ENCODE results near the gene FHL2. TPM values are rescaled to one million over a fixed set of nuclear protein-coding genes. Genes with fewer than 3 reads are reported as not detected.

Gene FHL2
- polyA plus RNA-seq, 3 donors from 2014 or later: 0.15 to 0.29 TPM; not detected in 1

- no peak for DNase-seq
- peaks cover 4 to 17% (median 9%) of the 10 kb centered on the region in 3 donors for H3K27me3 Mint-ChIP-seq (ENCODE audit: low read depth in 3 of 3)
- H3K4me1 Mint-ChIP-seq: no peaks in the 10 kb centered on the region
- H3K9me3 Mint-ChIP-seq: no peaks in the 10 kb centered on the region
- H3K36me3 Mint-ChIP-seq: no peaks in the 10 kb centered on the region
- H3K27ac Mint-ChIP-seq: peak overlapping the region in 1 of 6 donors; percentile 10
- no peak overlapping the region for H3K4me3 Mint-ChIP-seq
Observed at GRCh38 chr2:105412584-105412983, 13.7 kb upstream of the FHL2 start.

GRCh38 chr2:105411720-105412407, 13.0 kb upstream of the FHL2 start:
- H3K27me3 Mint-ChIP-seq (ENCODE audit: low read depth in 3 of 3): peaks cover 4 to 17% (median 9%) of the 10 kb centered on the region in 3 donors
- no peaks in the 10 kb centered on the region for H3K36me3 Mint-ChIP-seq
- no peaks in the 10 kb centered on the region for H3K4me1 Mint-ChIP-seq
- no peak for DNase-seq
- H3K4me3 Mint-ChIP-seq: no peak overlapping the region
- H3K27ac Mint-ChIP-seq: no peak overlapping the region
- no peaks in the 10 kb centered on the region for H3K9me3 Mint-ChIP-seq

- Mint-ChIP-seq H3K4me3 (no peak overlapping the region), H3K36me3 (no peaks in the 10 kb centered on the region), H3K27me3 (ENCODE audit: low read depth in 3 of 3) (peaks cover 5 to 17% (median 10%) of the 10 kb centered on the region in 3 donors), H3K4me1 (no peaks in the 10 kb centered on the region), H3K27ac (no peak overlapping the region), H3K9me3 (no peaks in the 10 kb centered on the region)
- no peak for DNase-seq
Observed at GRCh38 chr2:105410554-105410953, 11.7 kb upstream of the FHL2 start.

- H3K27me3 Mint-ChIP-seq (ENCODE audit: low read depth in 3 of 3): peaks cover 9 to 13% (median 10%) of the 10 kb centered on the region in 3 donors
- no peaks in the 10 kb centered on the region for H3K4me1 Mint-ChIP-seq
Observed at GRCh38 chr2:105409717-105410116, 10.9 kb upstream of the FHL2 start.

GRCh38 chr2:105407946-105408743, 9.3 kb upstream of the FHL2 start:
- peaks cover 9 to 13% (median 10%) of the 10 kb centered on the region in 3 donors for H3K27me3 Mint-ChIP-seq (ENCODE audit: low read depth in 3 of 3)
- H3K4me1 Mint-ChIP-seq: no peaks in the 10 kb centered on the region
- peaks cover 0 to 2% (median 0%) of the 10 kb centered on the region in 6 donors for H3K9me3 Mint-ChIP-seq

More at GRCh38 chr2:105409717-105410116, 10.9 kb upstream of the FHL2 start:
- Mint-ChIP-seq H3K27ac (no peak overlapping the region), H3K9me3 (no peaks in the 10 kb centered on the region), H3K36me3 (no peaks in the 10 kb centered on the region), H3K4me3 (no peak overlapping the region)
- no peak for DNase-seq

GRCh38 chr2:105406221-105406620, 7.4 kb upstream of the FHL2 start:
- Mint-ChIP-seq H3K36me3 (no peaks in the 10 kb centered on the region), H3K4me3 (no peak overlapping the region), H3K4me1 (no peaks in the 10 kb centered on the region), H3K27ac (no peak overlapping the region), H3K27me3 (ENCODE audit: low read depth in 3 of 3) (peaks cover 5 to 9% (median 8%) of the 10 kb centered on the region in 3 donors), H3K9me3 (peaks cover 0 to 2% (median 0%) of the 10 kb centered on the region in 6 donors)
- no peak for DNase-seq

More at GRCh38 chr2:105407946-105408743, 9.3 kb upstream of the FHL2 start:
- Mint-ChIP-seq H3K4me3 (no peak overlapping the region), H3K36me3 (no peaks in the 10 kb centered on the region), H3K27ac (no peak overlapping the region)
- no peak for DNase-seq

GRCh38 chr2:105405291-105405690, 6.4 kb upstream of the FHL2 start:
- H3K36me3 Mint-ChIP-seq: no peaks in the 10 kb centered on the region
- H3K4me3 Mint-ChIP-seq: no peak overlapping the region
- peaks cover 0 to 2% (median 0%) of the 10 kb centered on the region in 6 donors for H3K9me3 Mint-ChIP-seq
- no peak overlapping the region for H3K27ac Mint-ChIP-seq
- H3K27me3 Mint-ChIP-seq (ENCODE audit: low read depth in 3 of 3): peaks cover 5 to 10% (median 9%) of the 10 kb centered on the region in 3 donors
- no peak for DNase-seq
- H3K4me1 Mint-ChIP-seq: no peaks in the 10 kb centered on the region

GRCh38 chr2:105404736-105405135, 5.9 kb upstream of the FHL2 start:
- no peak for DNase-seq
- Mint-ChIP-seq H3K9me3 (peaks cover 0 to 2% (median 0%) of the 10 kb centered on the region in 6 donors), H3K4me1 (peaks cover 3% of the 10 kb centered on the region in 2 donors), H3K27ac (no peak overlapping the region), H3K4me3 (no peak overlapping the region), H3K36me3 (no peaks in the 10 kb centered on the region), H3K27me3 (ENCODE audit: low read depth in 3 of 3) (peaks cover 5 to 10% (median 7%) of the 10 kb centered on the region in 3 donors)

- DNase-seq: no peak
- H3K4me1 Mint-ChIP-seq: peaks cover 4 to 6% of the 10 kb centered on the region in 2 donors
- H3K36me3 Mint-ChIP-seq: no peaks in the 10 kb centered on the region
- no peak overlapping the region for H3K27ac Mint-ChIP-seq
- H3K27me3 Mint-ChIP-seq (ENCODE audit: low read depth in 3 of 3): peaks cover 5 to 10% (median 6%) of the 10 kb centered on the region in 3 donors
- H3K4me3 Mint-ChIP-seq: no peak overlapping the region
- peaks cover 0 to 2% (median 0%) of the 10 kb centered on the region in 6 donors for H3K9me3 Mint-ChIP-seq
Observed at GRCh38 chr2:105403783-105404698, 5.2 kb upstream of the FHL2 start.

- Mint-ChIP-seq H3K27ac (no peak overlapping the region), H3K9me3 (peaks cover 0 to 2% (median 0%) of the 10 kb centered on the region in 6 donors), H3K36me3 (no peaks in the 10 kb centered on the region), H3K27me3 (ENCODE audit: low read depth in 3 of 3) (peaks cover 3 to 8% (median 5%) of the 10 kb centered on the region in 3 donors), H3K4me1 (peaks cover 4 to 8% of the 10 kb centered on the region in 2 donors), H3K4me3 (no peak overlapping the region)
- DNase-seq: no peak
Observed at GRCh38 chr2:105403241-105403782, 4.5 kb upstream of the FHL2 start.

- H3K4me1 Mint-ChIP-seq: peaks cover 6 to 11% of the 10 kb centered on the region in 2 donors
- no peaks in the 10 kb centered on the region for H3K36me3 Mint-ChIP-seq
- DNase-seq: no peak
- peaks cover 0 to 4% (median 0%) of the 10 kb centered on the region in 6 donors for H3K9me3 Mint-ChIP-seq
- no peak overlapping the region for H3K27ac Mint-ChIP-seq
- H3K27me3 Mint-ChIP-seq (ENCODE audit: low read depth in 3 of 3): peaks cover 3 to 10% (median 7%) of the 10 kb centered on the region in 3 donors
- no peak overlapping the region for H3K4me3 Mint-ChIP-seq
Observed at GRCh38 chr2:105402809-105403208, 4.0 kb upstream of the FHL2 start.

GRCh38 chr2:105401867-105402266, 3.0 kb upstream of the FHL2 start:
- Mint-ChIP-seq H3K27me3 (ENCODE audit: low read depth in 3 of 3) (peaks cover 3 to 14% (median 7%) of the 10 kb centered on the region in 3 donors), H3K36me3 (no peaks in the 10 kb centered on the region), H3K4me3 (no peak overlapping the region), H3K4me1 (peaks cover 6 to 11% of the 10 kb centered on the region in 2 donors), H3K27ac (no peak overlapping the region), H3K9me3 (peaks cover 0 to 4% (median 0%) of the 10 kb centered on the region in 6 donors)
- no peak for DNase-seq

GRCh38 chr2:105400138-105400540, 1.3 kb upstream of the FHL2 start:
- Mint-ChIP-seq H3K4me1 (peaks cover 6 to 11% of the 10 kb centered on the region in 2 donors), H3K4me3 (peak overlapping the region in 2 of 5 donors; percentile 1 to 51), H3K36me3 (no peaks in the 10 kb centered on the region), H3K27ac (no peak overlapping the region), H3K27me3 (ENCODE audit: low read depth in 3 of 3) (peaks cover under 1 to 17% (median 6%) of the 10 kb centered on the region in 3 donors), H3K9me3 (peaks cover 0 to 4% (median 0%) of the 10 kb centered on the region in 6 donors)
- DNase-seq: no peak

Data from immature natural killer cell (primary cell).